ENCODE results near the gene MTMR4.

DNA sequence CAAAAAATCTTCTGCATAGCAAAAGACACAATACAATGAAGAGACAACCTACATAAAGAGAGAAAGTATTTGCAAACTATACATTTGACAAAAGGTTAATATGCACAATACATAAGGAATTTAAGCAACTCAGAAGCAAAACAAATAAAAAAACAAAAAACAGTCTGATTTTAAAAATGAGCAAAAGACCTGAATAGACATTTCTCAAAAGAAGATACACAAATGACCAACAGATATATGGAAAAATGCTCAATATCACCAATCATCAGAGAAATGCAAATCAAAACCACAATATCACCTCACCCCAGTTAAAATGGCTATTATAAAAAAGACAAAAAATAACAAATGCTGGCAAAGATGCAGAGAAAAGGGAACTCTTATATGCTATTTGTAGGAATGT lies 58.9 kb downstream of the MTMR4 start:
- TF ChIP-seq, protein P1, sequence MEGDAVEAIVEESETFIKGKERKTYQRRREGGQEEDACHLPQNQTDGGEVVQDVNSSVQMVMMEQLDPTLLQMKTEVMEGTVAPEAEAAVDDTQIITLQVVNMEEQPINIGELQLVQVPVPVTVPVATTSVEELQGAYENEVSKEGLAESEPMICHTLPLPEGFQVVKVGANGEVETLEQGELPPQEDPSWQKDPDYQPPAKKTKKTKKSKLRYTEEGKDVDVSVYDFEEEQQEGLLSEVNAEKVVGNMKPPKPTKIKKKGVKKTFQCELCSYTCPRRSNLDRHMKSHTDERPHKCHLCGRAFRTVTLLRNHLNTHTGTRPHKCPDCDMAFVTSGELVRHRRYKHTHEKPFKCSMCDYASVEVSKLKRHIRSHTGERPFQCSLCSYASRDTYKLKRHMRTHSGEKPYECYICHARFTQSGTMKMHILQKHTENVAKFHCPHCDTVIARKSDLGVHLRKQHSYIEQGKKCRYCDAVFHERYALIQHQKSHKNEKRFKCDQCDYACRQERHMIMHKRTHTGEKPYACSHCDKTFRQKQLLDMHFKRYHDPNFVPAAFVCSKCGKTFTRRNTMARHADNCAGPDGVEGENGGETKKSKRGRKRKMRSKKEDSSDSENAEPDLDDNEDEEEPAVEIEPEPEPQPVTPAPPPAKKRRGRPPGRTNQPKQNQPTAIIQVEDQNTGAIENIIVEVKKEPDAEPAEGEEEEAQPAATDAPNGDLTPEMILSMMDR (IDR thresholded peaks at IDR 0.05; ENCODE audit: low read depth, low read length, missing input control): no peak
- TF ChIP-seq YY1 (IDR thresholded peaks at IDR 0.05) (no peak), RAD21 (IDR thresholded peaks at IDR 0.05) (no peak), SP1 (IDR thresholded peaks at IDR 0.05) (no peak), RXRA (IDR thresholded peaks at IDR 0.05) (no peak), EGR1 (IDR thresholded peaks at IDR 0.05; ENCODE audit: low read depth in 2 of 2) (no peak), TAF1 (conservative IDR thresholded peaks at IDR 0.05) (no peak), JUND (IDR thresholded peaks at IDR 0.05) (no peak)
- TF ChIP-seq, protein P2, sequence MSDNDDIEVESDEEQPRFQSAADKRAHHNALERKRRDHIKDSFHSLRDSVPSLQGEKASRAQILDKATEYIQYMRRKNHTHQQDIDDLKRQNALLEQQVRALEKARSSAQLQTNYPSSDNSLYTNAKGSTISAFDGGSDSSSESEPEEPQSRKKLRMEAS (IDR thresholded peaks at IDR 0.05): no peak
- TF ChIP-seq, protein P3, sequence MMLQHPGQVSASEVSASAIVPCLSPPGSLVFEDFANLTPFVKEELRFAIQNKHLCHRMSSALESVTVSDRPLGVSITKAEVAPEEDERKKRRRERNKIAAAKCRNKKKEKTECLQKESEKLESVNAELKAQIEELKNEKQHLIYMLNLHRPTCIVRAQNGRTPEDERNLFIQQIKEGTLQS (IDR thresholded peaks at IDR 0.05): no peak
- TF ChIP-seq, protein P4, sequence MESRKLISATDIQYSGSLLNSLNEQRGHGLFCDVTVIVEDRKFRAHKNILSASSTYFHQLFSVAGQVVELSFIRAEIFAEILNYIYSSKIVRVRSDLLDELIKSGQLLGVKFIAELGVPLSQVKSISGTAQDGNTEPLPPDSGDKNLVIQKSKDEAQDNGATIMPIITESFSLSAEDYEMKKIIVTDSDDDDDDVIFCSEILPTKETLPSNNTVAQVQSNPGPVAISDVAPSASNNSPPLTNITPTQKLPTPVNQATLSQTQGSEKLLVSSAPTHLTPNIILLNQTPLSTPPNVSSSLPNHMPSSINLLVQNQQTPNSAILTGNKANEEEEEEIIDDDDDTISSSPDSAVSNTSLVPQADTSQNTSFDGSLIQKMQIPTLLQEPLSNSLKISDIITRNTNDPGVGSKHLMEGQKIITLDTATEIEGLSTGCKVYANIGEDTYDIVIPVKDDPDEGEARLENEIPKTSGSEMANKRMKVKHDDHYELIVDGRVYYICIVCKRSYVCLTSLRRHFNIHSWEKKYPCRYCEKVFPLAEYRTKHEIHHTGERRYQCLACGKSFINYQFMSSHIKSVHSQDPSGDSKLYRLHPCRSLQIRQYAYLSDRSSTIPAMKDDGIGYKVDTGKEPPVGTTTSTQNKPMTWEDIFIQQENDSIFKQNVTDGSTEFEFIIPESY (IDR thresholded peaks at IDR 0.05): no peak
